Measurements from ENCODE around the gene MARCHF5. TPM values are rescaled to one million over a fixed set of nuclear protein-coding genes. Genes with fewer than 3 reads are reported as not detected.
A peak's percentile ranks its signal among the peaks of the same experiment; 100 is the strongest.

MARCHF5 gene
- 36.5 TPM for total RNA-seq
- long read RNA-seq, transcript MARCH5-201 (6 exons, 3,926 nt): major isoform, 49 of 58 reads
- long read RNA-seq, partial matches to known transcripts: 3 of 58 reads
- long read RNA-seq, other reads (novel, unspliced or antisense): 6 of 58 reads

GRCh38 chr10:92290837-92291615 is at the start of gene MARCHF5, which contains the start of gene CPEB3:
Gene MARCHF5, plus strand, starts transcription at chr10:92291167. Its CDS starts 328 bp downstream, at chr10:92291495.
Gene CPEB3, minus strand, starts transcription at chr10:92291078. Its CDS starts 50,728 bp downstream, at chr10:92240350.
- intact Hi-C loops (cut with DNase I): loop anchor here (1.0 to 2.0 kb wide), 4 partner anchors 51 to 203 kb away; no protein-coding TSS in a partner anchor
- ATAC-seq (peak; percentile 100), DNase-seq (ENCODE audit: missing footprints) (peak; percentile 99)

GRCh38 chr10:92241501-92241900 is 49.5 kb upstream of the MARCHF5 start:
- ATAC-seq: no peak
- intact Hi-C loops (cut with DNase I): loop anchor here (2.0 to 5.0 kb wide), 2 partner anchors 155 to 191 kb away; no protein-coding TSS in a partner anchor
- DNase-seq (ENCODE audit: missing footprints): no peak

- intact Hi-C loops (cut with DNase I): loop anchor here (5.0 kb wide), 1 partner anchor 190 kb away; no protein-coding TSS in a partner anchor
- ATAC-seq (no peak), DNase-seq (ENCODE audit: missing footprints) (no peak)
Measured at GRCh38 chr10:92242380-92242779, 48.6 kb upstream of the MARCHF5 start.

- intact Hi-C loops (cut with DNase I): loop anchor here (5.0 kb wide), 1 partner anchor 189 kb away; no protein-coding TSS in a partner anchor
- DNase-seq (ENCODE audit: missing footprints): no peak
- ATAC-seq: peak; percentile 63
Measured at GRCh38 chr10:92242910-92243671, 47.9 kb upstream of the MARCHF5 start.

- no peak for ATAC-seq
- intact Hi-C loops (cut with DNase I): loop anchor here (5.0 kb wide), 1 partner anchor 188 kb away; no protein-coding TSS in a partner anchor
- DNase-seq (ENCODE audit: missing footprints): no peak
Measured at GRCh38 chr10:92244796-92245195, 46.2 kb upstream of the MARCHF5 start.

GRCh38 chr10:92248566-92248965 is 42.4 kb upstream of the MARCHF5 start:
- no peak for ATAC-seq

GRCh38 chr10:92263396-92263795 is 27.6 kb upstream of the MARCHF5 start:
- DNase-seq (ENCODE audit: missing footprints) (no peak), ATAC-seq (no peak)
- intact Hi-C loops (cut with DNase I): no loop called here

More at GRCh38 chr10:92248566-92248965, 42.4 kb upstream of the MARCHF5 start:
- no peak for DNase-seq (ENCODE audit: missing footprints)
- intact Hi-C loops (cut with DNase I): no loop called here

GRCh38 chr10:92264249-92264648 is 26.7 kb upstream of the MARCHF5 start:
- intact Hi-C loops (cut with DNase I): no loop called here
- no peak for DNase-seq (ENCODE audit: missing footprints)
- ATAC-seq: no peak

- no peak for ATAC-seq
- no peak for DNase-seq (ENCODE audit: missing footprints)
- intact Hi-C loops (cut with DNase I): no loop called here
Measured at GRCh38 chr10:92265687-92266258, 25.2 kb upstream of the MARCHF5 start.

- no peak for DNase-seq (ENCODE audit: missing footprints)
- no peak for ATAC-seq
- intact Hi-C loops (cut with DNase I): no loop called here
Measured at GRCh38 chr10:92267343-92267742, 23.6 kb upstream of the MARCHF5 start.

- intact Hi-C loops (cut with DNase I): no loop called here
- ATAC-seq: no peak
- no peak for DNase-seq (ENCODE audit: missing footprints)
Measured at GRCh38 chr10:92268748-92269147, 22.2 kb upstream of the MARCHF5 start.

GRCh38 chr10:92274071-92274470 is 16.9 kb upstream of the MARCHF5 start:
- intact Hi-C loops (cut with DNase I): no loop called here
- ATAC-seq: no peak

GRCh38 chr10:92278996-92279696 is 11.8 kb upstream of the MARCHF5 start:
- DNase-seq (ENCODE audit: missing footprints) (no peak), ATAC-seq (peak; percentile 60)
- intact Hi-C loops (cut with DNase I): no loop called here

More at GRCh38 chr10:92274071-92274470, 16.9 kb upstream of the MARCHF5 start:
- DNase-seq (ENCODE audit: missing footprints): no peak

- no peak for DNase-seq (ENCODE audit: missing footprints)
- ATAC-seq: peak; percentile 48
Measured at GRCh38 chr10:92284112-92284704, 6.8 kb upstream of the MARCHF5 start.

GRCh38 chr10:92290076-92290836 is 711 bp upstream of the MARCHF5 start:
- intact Hi-C loops (cut with DNase I): loop anchor here (2.0 kb wide), 1 partner anchor 143 kb away; no protein-coding TSS in a partner anchor
- DNase-seq (ENCODE audit: missing footprints) (peak; percentile 69), ATAC-seq (peak; percentile 11)

More at GRCh38 chr10:92284112-92284704, 6.8 kb upstream of the MARCHF5 start:
- intact Hi-C loops (cut with DNase I): no loop called here

- ATAC-seq (no peak), DNase-seq (ENCODE audit: missing footprints) (no peak)
- intact Hi-C loops (cut with DNase I): loop anchor here (1.0 to 2.0 kb wide), 4 partner anchors 51 to 203 kb away; no protein-coding TSS in a partner anchor
Measured at GRCh38 chr10:92291616-92291865, 574 bp downstream of the MARCHF5 start.

All from Right ventricle myocardium inferior (tissue), 1 donor.